SU-DHL-6 (cell line): ENCODE measurements around the gene BAD.

Experiments used
- H2AFZ ChIP-seq: fragments of 200-600 bp; sonication (generic); 2 replicates; pipeline ENCODE4 v1.6.1; 2014; ENCODE audit warnings: low read depth, mild to moderate bottlenecking, moderate library complexity, mixed read lengths, antibody characterized with exemption, low read length; ENCODE audit not compliant: severe bottlenecking
- H3F3A ChIP-seq: fragments of 200-600 bp; shearing (Covaris generic); 2 replicates; pipeline ENCODE4 v1.6.0; 2016; ENCODE audit warnings: antibody characterized with exemption, mild to moderate bottlenecking; ENCODE audit not compliant: insufficient read depth
- H3K27ac ChIP-seq: fragments of 200-600 bp; sonication (generic); 2 replicates; pipeline ENCODE4 v1.5.1; 2016; ENCODE audit warnings: low read depth, mild to moderate bottlenecking, low read length, moderate library complexity, mixed read lengths
- H3K27me3 ChIP-seq: fragments of 200-600 bp; sonication (generic), shearing (Covaris generic); 2 replicates; pipeline ENCODE4 v1.6.0; 2014; ENCODE audit warnings: mild to moderate bottlenecking, low read length
- H3K36me3 ChIP-seq: fragments of 200-600 bp; sonication (generic); 2 replicates; pipeline ENCODE4 v1.6.1; 2014; ENCODE audit warnings: mild to moderate bottlenecking, low read length, mixed read lengths
- H3K4me2 ChIP-seq: fragments of 300-600, 200-600 bp; shearing (Covaris generic), sonication (generic); 2 replicates; pipeline ENCODE4 v1.6.0; 2014; ENCODE audit warnings: low read length, low read depth, mild to moderate bottlenecking; ENCODE audit not compliant: poor library complexity, severe bottlenecking
- H3K4me3 ChIP-seq: fragments of 200-600 bp; sonication (generic); 2 replicates; pipeline ENCODE4 v1.5.1; 2014; ENCODE audit warnings: antibody characterized with exemption, low read length, mild to moderate bottlenecking, mixed read lengths; ENCODE audit not compliant: insufficient read depth, poor library complexity, severe bottlenecking
- H3K79me2 ChIP-seq: fragments of 200-600 bp; sonication (generic); 2 replicates; pipeline ENCODE4 v1.6.1; 2014; ENCODE audit warnings: mild to moderate bottlenecking, low read length, moderate library complexity; ENCODE audit not compliant: insufficient read depth
- H3K9ac ChIP-seq: fragments of 200-600 bp; sonication (generic); 2 replicates; pipeline ENCODE4 v1.7.0; 2014; ENCODE audit warnings: mild to moderate bottlenecking, low read length
- H3K9me2 ChIP-seq: fragments of 200-600 bp; sonication (generic); replicated peaks from 2 replicates; pipeline ENCODE4 v1.6.1; 2014; ENCODE audit warnings: low read length; ENCODE audit not compliant: insufficient read depth
- H3K9me3 ChIP-seq: fragments of 200-600 bp; sonication (generic); 2 replicates; pipeline ENCODE4 v1.6.1; 2014; ENCODE audit warnings: low read length, mixed read lengths; ENCODE audit not compliant: insufficient read depth
- H4K20me1 ChIP-seq: fragments of 200-600 bp; sonication (generic); 2 replicates; pipeline ENCODE4 v1.6.1; 2014; ENCODE audit warnings: low read depth, mild to moderate bottlenecking, antibody characterized with exemption, low read length, moderate library complexity, mixed read lengths
- EZH2phosphoT487 ChIP-seq: fragments of 200-600 bp; sonication (generic), shearing (Covaris generic); conservative IDR thresholded peaks from 2 replicates; pipeline ENCODE4 v1.6.1; 2018; ENCODE audit warnings: mild to moderate bottlenecking, antibody characterized with exemption, low read length, moderate library complexity, mixed read lengths
- TF ChIP-seq, protein P1 (sequence below): fragments of 200-600 bp; sonication (generic); IDR thresholded peaks from one replicate; pipeline ENCODE4 v1.5.1; 2017; ENCODE audit warnings: antibody characterized with exemption, mild to moderate bottlenecking, low read length, moderate library complexity; ENCODE audit not compliant: insufficient read depth, poor library complexity, severe bottlenecking

Gene BAD

DNA sequence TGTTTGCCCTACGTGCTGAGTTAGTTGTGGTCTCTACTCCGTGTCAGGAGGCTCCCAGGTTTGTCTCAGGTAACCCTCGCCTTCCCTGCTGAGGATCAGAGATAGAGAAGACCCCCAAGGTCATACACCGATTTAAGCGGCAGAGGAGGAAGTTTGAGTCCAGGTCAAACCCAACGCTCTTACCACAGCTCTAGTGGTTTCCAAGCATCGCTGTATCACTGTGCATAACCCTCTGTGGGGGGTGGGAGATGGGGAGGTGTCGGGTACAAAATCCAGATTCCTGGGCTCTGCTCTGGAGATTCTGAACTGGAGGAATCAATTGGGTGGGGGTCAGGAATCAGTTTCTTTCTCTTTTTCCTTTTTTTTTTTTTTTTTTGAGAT, 53.5 kb downstream of the BAD start:
- TF ChIP-seq, protein P1, sequence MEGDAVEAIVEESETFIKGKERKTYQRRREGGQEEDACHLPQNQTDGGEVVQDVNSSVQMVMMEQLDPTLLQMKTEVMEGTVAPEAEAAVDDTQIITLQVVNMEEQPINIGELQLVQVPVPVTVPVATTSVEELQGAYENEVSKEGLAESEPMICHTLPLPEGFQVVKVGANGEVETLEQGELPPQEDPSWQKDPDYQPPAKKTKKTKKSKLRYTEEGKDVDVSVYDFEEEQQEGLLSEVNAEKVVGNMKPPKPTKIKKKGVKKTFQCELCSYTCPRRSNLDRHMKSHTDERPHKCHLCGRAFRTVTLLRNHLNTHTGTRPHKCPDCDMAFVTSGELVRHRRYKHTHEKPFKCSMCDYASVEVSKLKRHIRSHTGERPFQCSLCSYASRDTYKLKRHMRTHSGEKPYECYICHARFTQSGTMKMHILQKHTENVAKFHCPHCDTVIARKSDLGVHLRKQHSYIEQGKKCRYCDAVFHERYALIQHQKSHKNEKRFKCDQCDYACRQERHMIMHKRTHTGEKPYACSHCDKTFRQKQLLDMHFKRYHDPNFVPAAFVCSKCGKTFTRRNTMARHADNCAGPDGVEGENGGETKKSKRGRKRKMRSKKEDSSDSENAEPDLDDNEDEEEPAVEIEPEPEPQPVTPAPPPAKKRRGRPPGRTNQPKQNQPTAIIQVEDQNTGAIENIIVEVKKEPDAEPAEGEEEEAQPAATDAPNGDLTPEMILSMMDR: no peak
- TF ChIP-seq EZH2phosphoT487: no peak

DNA sequence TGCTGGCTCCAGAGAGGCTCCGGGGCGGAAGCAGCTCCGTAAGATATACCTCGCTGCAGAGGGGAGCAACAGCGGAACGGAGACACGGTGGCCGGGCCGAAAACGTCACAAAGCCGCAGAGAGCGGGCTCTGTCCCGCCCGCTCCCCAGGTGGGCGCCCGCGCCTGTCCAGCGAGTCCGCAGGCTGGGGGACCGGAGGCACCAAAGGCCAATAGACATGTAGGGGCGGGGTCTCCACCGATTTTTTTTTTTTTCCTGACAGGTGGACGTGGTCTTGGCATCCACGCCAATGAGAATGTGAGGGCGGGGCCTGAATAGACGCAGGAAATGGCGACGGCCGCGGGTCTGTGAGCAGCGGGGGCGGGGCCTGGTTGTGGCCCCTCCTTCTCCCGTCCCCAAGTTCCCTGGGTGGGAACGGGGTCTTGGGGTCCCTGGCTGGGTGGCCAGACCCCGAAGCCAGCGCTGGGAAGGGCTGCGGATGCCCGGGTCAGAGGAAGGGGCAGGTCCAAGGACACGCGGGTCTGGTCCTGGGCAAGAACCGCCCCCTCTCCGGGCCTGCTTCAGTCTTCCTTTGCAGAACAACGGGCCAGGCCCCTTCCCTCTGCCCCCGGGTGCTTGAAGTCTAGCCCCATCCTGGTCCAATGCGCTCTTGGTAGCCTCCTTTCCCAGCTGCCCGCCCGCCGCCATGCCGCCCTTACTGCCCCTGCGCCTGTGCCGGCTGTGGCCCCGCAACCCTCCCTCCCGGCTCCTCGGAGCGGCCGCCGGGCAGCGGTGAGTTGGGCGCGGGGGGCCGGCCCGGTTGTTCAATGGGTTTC, 54.1 kb downstream of the BAD start, which contains the start of gene DNAJC4:
DNAJC4 (plus strand) TSS at position 378 of the 814 bp plus-strand sequence; CDS start at position 685, 307 bp downstream.
- peak within 1 kb of the TSS; percentile 80 for H3K4me2 ChIP-seq
- H3K4me3 ChIP-seq: peak within 1 kb of the TSS; percentile 61
- H3F3A ChIP-seq: peaks cover 43% of the 10 kb centered on the region
- no peaks in the 10 kb centered on the region for H3K36me3 ChIP-seq
- no peaks in the 10 kb centered on the region for H4K20me1 ChIP-seq
- peak within 1 kb of the TSS; percentile 54 for H2AFZ ChIP-seq
- H3K79me2 ChIP-seq: peaks cover 4% of the 10 kb centered on the region; the same call in 1 of the 2 replicates
- no peaks in the 10 kb centered on the region for H3K9me2 ChIP-seq
- no peaks in the 10 kb centered on the region for H3K27me3 ChIP-seq
- no peaks in the 10 kb centered on the region for H3K9me3 ChIP-seq
- H3K27ac ChIP-seq: peak within 1 kb of the TSS; percentile 86
- H3K9ac ChIP-seq: peak within 1 kb of the TSS; percentile 74
- TF ChIP-seq EZH2phosphoT487: no peak
- TF ChIP-seq, protein P1: no peak

More for the DNA sequence above, 53.5 kb downstream of the BAD start:
- Histone ChIP-seq H3K4me3 (peak overlapping the region; percentile 61), H3K9ac (peak overlapping the region; percentile 74), H3K27me3 (no peaks in the 10 kb centered on the region), H3K4me2 (peak overlapping the region; percentile 80), H3F3A (peaks cover 43% of the 10 kb centered on the region), H2AFZ (peak overlapping the region; percentile 21), H3K79me2 (peaks cover 7% of the 10 kb centered on the region; the same call in 1 of the 2 replicates), H3K27ac (peak overlapping the region; percentile 86), H3K36me3 (no peaks in the 10 kb centered on the region), H3K9me3 (no peaks in the 10 kb centered on the region), H3K9me2 (no peaks in the 10 kb centered on the region), H4K20me1 (no peaks in the 10 kb centered on the region)

DNA sequence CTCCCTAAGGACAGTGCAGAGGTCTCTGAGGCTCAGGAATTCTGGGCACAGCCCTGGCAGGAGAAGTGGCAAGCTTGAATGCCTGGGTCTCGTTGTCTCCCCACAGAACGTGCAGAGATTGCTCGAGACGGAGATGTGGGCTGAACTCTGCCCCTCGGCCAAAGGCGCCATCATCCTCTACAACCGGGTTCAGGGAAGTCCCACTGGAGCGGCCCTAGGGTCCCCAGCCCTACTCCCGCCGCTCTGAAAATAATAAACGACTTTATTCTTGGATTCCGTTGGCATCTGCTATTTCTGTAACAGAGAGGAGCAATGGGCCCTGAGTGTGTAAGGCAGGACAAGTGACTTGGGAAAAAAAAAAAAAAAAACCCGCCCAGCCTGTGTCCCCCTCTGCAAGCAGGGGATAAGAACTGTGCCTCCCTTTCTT, 54.7 kb downstream of the BAD start:
- Histone ChIP-seq H3K9me3 (no peaks in the 10 kb centered on the region), H3K9me2 (no peaks in the 10 kb centered on the region), H3K27ac (peak overlapping the region; percentile 86), H3K4me2 (peak overlapping the region; percentile 80), H3K27me3 (no peaks in the 10 kb centered on the region), H3K4me3 (peak overlapping the region; percentile 61), H4K20me1 (no peaks in the 10 kb centered on the region), H3K79me2 (no peaks in the 10 kb centered on the region; the same call in 1 of the 2 replicates), H2AFZ (peak overlapping the region; percentile 54), H3F3A (peaks cover 43% of the 10 kb centered on the region), H3K9ac (peak overlapping the region; percentile 74), H3K36me3 (no peaks in the 10 kb centered on the region)
- TF ChIP-seq, protein P1: no peak
- TF ChIP-seq EZH2phosphoT487: no peak
